Neural cell (in vitro differentiated cells): ENCODE data around the gene ARHGEF26. TPM values are rescaled to one million over a fixed set of nuclear protein-coding genes. Genes with fewer than 3 reads are reported as not detected.

Experiments
- H2AFZ ChIP-seq: fragments of 200-600, 300-800 bp; sonication (generic), shearing (Covaris generic); 2 replicates; pipeline ENCODE4 v1.6.0; 2014; ENCODE audit warnings: low read depth, mild to moderate bottlenecking, antibody characterized with exemption, low read length, moderate library complexity
- H3F3A ChIP-seq: fragments of 200-600 bp; shearing (Covaris generic); 2 replicates; pipeline ENCODE4 v1.6.1; 2016; ENCODE audit warnings: mild to moderate bottlenecking, moderate library complexity, mixed read lengths, antibody characterized with exemption, low read length; ENCODE audit not compliant: insufficient read depth, poor library complexity, severe bottlenecking
- H3K27ac ChIP-seq: fragments of 200-600, 300-800 bp; sonication (generic), shearing (Covaris generic); 2 replicates; pipeline ENCODE4 v1.5.1; 2014; ENCODE audit warnings: mild to moderate bottlenecking, low read length, moderate library complexity
- H3K27me3 ChIP-seq: fragments of 300-800, 200-600 bp; sonication (generic), shearing (Covaris generic); 2 replicates; pipeline ENCODE4 v1.6.0; 2014; ENCODE audit warnings: mild to moderate bottlenecking, low read depth, low read length, moderate library complexity; ENCODE audit not compliant: insufficient read depth
- H3K36me3 ChIP-seq: fragments of 300-800, 200-600 bp; sonication (generic), shearing (Covaris generic); 2 replicates; pipeline ENCODE4 v1.5.1; 2014; ENCODE audit warnings: mild to moderate bottlenecking, antibody characterized with exemption, low read length, moderate library complexity; ENCODE audit not compliant: insufficient read depth
- H3K4me2 ChIP-seq: fragments of 300-800, 200-600 bp; sonication (generic), shearing (Covaris generic); 2 replicates; pipeline ENCODE4 v1.6.0; 2014; ENCODE audit warnings: mild to moderate bottlenecking, low read length
- H3K4me3 ChIP-seq: fragments of 300-800, 200-600 bp; sonication (generic), shearing (Covaris generic); 2 replicates; pipeline ENCODE4 v1.5.1; 2014; ENCODE audit warnings: mild to moderate bottlenecking, low read length, moderate library complexity
- H3K79me2 ChIP-seq: fragments of 200-600 bp; shearing (Covaris generic); replicated peaks from 2 replicates; pipeline ENCODE4 v1.6.0; 2014; ENCODE audit warnings: mild to moderate bottlenecking, low read length, moderate library complexity; ENCODE audit not compliant: insufficient read depth
- H3K9ac ChIP-seq: fragments of 300-800, 200-600 bp; sonication (generic), shearing (Covaris generic); 2 replicates; pipeline ENCODE4 v1.6.1; 2016; ENCODE audit warnings: mild to moderate bottlenecking, low read length, mixed read lengths
- H3K9me2 ChIP-seq: fragments of 200-600 bp; shearing (Covaris generic); 2 replicates; pipeline ENCODE4 v1.6.1; 2016; ENCODE audit warnings: mild to moderate bottlenecking, low read length, mixed read lengths; ENCODE audit not compliant: insufficient read depth
- H3K9me3 ChIP-seq: fragments of 200-600, 300-800 bp; sonication (generic), shearing (Covaris generic); 2 replicates; pipeline ENCODE4 v1.6.1; 2016; ENCODE audit warnings: mild to moderate bottlenecking, mixed run types, low read length, moderate library complexity, mixed read lengths
- H4K20me1 ChIP-seq: fragments of 200-600 bp; shearing (Covaris generic); 2 replicates; pipeline ENCODE4 v1.6.1; 2016; ENCODE audit warnings: mild to moderate bottlenecking, mixed run types; ENCODE audit not compliant: insufficient read depth
- CTCF ChIP-seq: fragments of 450-650 bp; IDR thresholded peaks from 2 replicates; pipeline ENCODE4 v1.5.1; 2014; ENCODE audit warnings: antibody characterized with exemption, mild to moderate bottlenecking, moderate library complexity; ENCODE audit not compliant: poor library complexity, severe bottlenecking
- EP300 ChIP-seq: fragments of 450-650 bp; conservative IDR thresholded peaks from 2 replicates; pipeline ENCODE4 v1.6.1; 2014; ENCODE audit warnings: antibody characterized with exemption, mild to moderate bottlenecking, moderate library complexity; ENCODE audit not compliant: poor library complexity, severe bottlenecking
- EZH2 ChIP-seq: fragments of 200-600, 300-800 bp; shearing (Covaris generic), sonication (generic); IDR thresholded peaks from 2 replicates; pipeline ENCODE4 v1.6.1; 2014; ENCODE audit warnings: antibody characterized with exemption, low read length, borderline replicate concordance, mild to moderate bottlenecking; ENCODE audit not compliant: insufficient read depth, poor library complexity, severe bottlenecking
- MXI1 ChIP-seq: fragments of 450-650 bp; conservative IDR thresholded peaks from 2 replicates; pipeline ENCODE4 v1.6.1; 2014; ENCODE audit warnings: antibody characterized with exemption, mild to moderate bottlenecking; ENCODE audit not compliant: poor library complexity, severe bottlenecking
- POLR2AphosphoS5 ChIP-seq: IDR thresholded peaks from 2 replicates; pipeline ENCODE4 v1.6.1; 2012
- RAD21 ChIP-seq: fragments of 450-650 bp; conservative IDR thresholded peaks from 2 replicates; pipeline ENCODE4 v1.6.1; 2014; ENCODE audit warnings: antibody characterized with exemption, mild to moderate bottlenecking, moderate library complexity
- REST ChIP-seq: IDR thresholded peaks from 2 replicates; pipeline ENCODE4 v1.6.1; 2012; ENCODE audit warnings: borderline replicate concordance
- SMC3 ChIP-seq: fragments of 450-650 bp; conservative IDR thresholded peaks from 2 replicates; pipeline ENCODE4 v1.6.1; 2014; ENCODE audit warnings: antibody characterized with exemption, mild to moderate bottlenecking, moderate library complexity; ENCODE audit not compliant: poor library complexity
- TAF1 ChIP-seq: IDR thresholded peaks from 2 replicates; pipeline ENCODE4 v1.6.1; 2012; ENCODE audit warnings: low read depth
- polyA plus RNA-seq: library from polyadenylated mRNA; depleted of rRNA; stranded (reverse); fragments of >200 nt; gene quantifications from 2 replicates; pipeline ENCODE4 v1.2.3, GENCODE V29; 2014

Gene ARHGEF26
- polyA plus RNA-seq, 1 donor from 2014 or later = 5.7 TPM

GRCh38 chr3:154275292-154275691 lies 154.1 kb downstream of the ARHGEF26 start:
- H3K36me3 ChIP-seq = peaks cover 37% of the 10 kb centered on the region
- H3K4me3 ChIP-seq = no peak overlapping the region
- no peak overlapping the region for H3K27ac ChIP-seq
- no peaks in the 10 kb centered on the region for H3K27me3 ChIP-seq
- TF ChIP-seq EZH2 = no peak
- no peak for TF ChIP-seq POLR2AphosphoS5
- TF ChIP-seq TAF1 = no peak
- TF ChIP-seq MXI1 = no peak
- TF ChIP-seq EP300 = no peak
- no peak for TF ChIP-seq CTCF
- TF ChIP-seq RAD21 = no peak
- TF ChIP-seq REST = no peak
- no peak for TF ChIP-seq SMC3
- no peak overlapping the region for H3K9ac ChIP-seq
- no peak overlapping the region for H2AFZ ChIP-seq
- no peak overlapping the region for H3K4me2 ChIP-seq
- no peaks in the 10 kb centered on the region for H3K9me2 ChIP-seq
- H3K9me3 ChIP-seq = no peaks in the 10 kb centered on the region
- H3K79me2 ChIP-seq = no peaks in the 10 kb centered on the region
- no peaks in the 10 kb centered on the region for H3F3A ChIP-seq
- no peaks in the 10 kb centered on the region for H4K20me1 ChIP-seq

GRCh38 chr3:154275965-154276364 lies 154.8 kb downstream of the ARHGEF26 start:
- no peaks in the 10 kb centered on the region for H3K9me3 ChIP-seq
- no peaks in the 10 kb centered on the region for H4K20me1 ChIP-seq
- H3K4me2 ChIP-seq = no peak overlapping the region
- no peak overlapping the region for H2AFZ ChIP-seq
- H3K4me3 ChIP-seq = no peak overlapping the region
- TF ChIP-seq EP300 (no peak), TAF1 (no peak), SMC3 (no peak), MXI1 (no peak), EZH2 (no peak), REST (no peak), RAD21 (no peak), CTCF (no peak), POLR2AphosphoS5 (no peak)
- H3K79me2 ChIP-seq = no peaks in the 10 kb centered on the region
- H3K9ac ChIP-seq = no peak overlapping the region
- H3K27ac ChIP-seq = no peak overlapping the region
- H3K36me3 ChIP-seq = peaks cover 44% of the 10 kb centered on the region
- H3F3A ChIP-seq = no peaks in the 10 kb centered on the region
- no peaks in the 10 kb centered on the region for H3K27me3 ChIP-seq
- H3K9me2 ChIP-seq = no peaks in the 10 kb centered on the region
